Neural cell (in vitro differentiated cells): ENCODE results near the gene KCNJ3. TPM values are rescaled to one million over a fixed set of nuclear protein-coding genes. Genes with fewer than 3 reads are reported as not detected.

Experiments
- H2AFZ ChIP-seq: fragments of 200-600, 300-800 bp; sonication (generic), shearing (Covaris generic); 2 replicates; pipeline ENCODE4 v1.6.0; 2014; ENCODE audit warnings: low read depth, mild to moderate bottlenecking, antibody characterized with exemption, low read length, moderate library complexity
- H3F3A ChIP-seq: fragments of 200-600 bp; shearing (Covaris generic); 2 replicates; pipeline ENCODE4 v1.6.1; 2016; ENCODE audit warnings: mild to moderate bottlenecking, moderate library complexity, mixed read lengths, antibody characterized with exemption, low read length; ENCODE audit not compliant: insufficient read depth, poor library complexity, severe bottlenecking
- H3K27ac ChIP-seq: fragments of 200-600, 300-800 bp; sonication (generic), shearing (Covaris generic); 2 replicates; pipeline ENCODE4 v1.5.1; 2014; ENCODE audit warnings: mild to moderate bottlenecking, low read length, moderate library complexity
- H3K27me3 ChIP-seq: fragments of 300-800, 200-600 bp; sonication (generic), shearing (Covaris generic); 2 replicates; pipeline ENCODE4 v1.6.0; 2014; ENCODE audit warnings: mild to moderate bottlenecking, low read depth, low read length, moderate library complexity; ENCODE audit not compliant: insufficient read depth
- H3K36me3 ChIP-seq: fragments of 300-800, 200-600 bp; sonication (generic), shearing (Covaris generic); 2 replicates; pipeline ENCODE4 v1.5.1; 2014; ENCODE audit warnings: mild to moderate bottlenecking, antibody characterized with exemption, low read length, moderate library complexity; ENCODE audit not compliant: insufficient read depth
- H3K4me2 ChIP-seq: fragments of 300-800, 200-600 bp; sonication (generic), shearing (Covaris generic); 2 replicates; pipeline ENCODE4 v1.6.0; 2014; ENCODE audit warnings: mild to moderate bottlenecking, low read length
- H3K4me3 ChIP-seq: fragments of 300-800, 200-600 bp; sonication (generic), shearing (Covaris generic); 2 replicates; pipeline ENCODE4 v1.5.1; 2014; ENCODE audit warnings: mild to moderate bottlenecking, low read length, moderate library complexity
- H3K79me2 ChIP-seq: fragments of 200-600 bp; shearing (Covaris generic); replicated peaks from 2 replicates; pipeline ENCODE4 v1.6.0; 2014; ENCODE audit warnings: mild to moderate bottlenecking, low read length, moderate library complexity; ENCODE audit not compliant: insufficient read depth
- H3K9ac ChIP-seq: fragments of 300-800, 200-600 bp; sonication (generic), shearing (Covaris generic); 2 replicates; pipeline ENCODE4 v1.6.1; 2016; ENCODE audit warnings: mild to moderate bottlenecking, low read length, mixed read lengths
- H3K9me2 ChIP-seq: fragments of 200-600 bp; shearing (Covaris generic); 2 replicates; pipeline ENCODE4 v1.6.1; 2016; ENCODE audit warnings: mild to moderate bottlenecking, low read length, mixed read lengths; ENCODE audit not compliant: insufficient read depth
- H3K9me3 ChIP-seq: fragments of 200-600, 300-800 bp; sonication (generic), shearing (Covaris generic); 2 replicates; pipeline ENCODE4 v1.6.1; 2016; ENCODE audit warnings: mild to moderate bottlenecking, mixed run types, low read length, moderate library complexity, mixed read lengths
- H4K20me1 ChIP-seq: fragments of 200-600 bp; shearing (Covaris generic); 2 replicates; pipeline ENCODE4 v1.6.1; 2016; ENCODE audit warnings: mild to moderate bottlenecking, mixed run types; ENCODE audit not compliant: insufficient read depth
- EP300 ChIP-seq: fragments of 450-650 bp; conservative IDR thresholded peaks from 2 replicates; pipeline ENCODE4 v1.6.1; 2014; ENCODE audit warnings: antibody characterized with exemption, mild to moderate bottlenecking, moderate library complexity; ENCODE audit not compliant: poor library complexity, severe bottlenecking
- EZH2 ChIP-seq: fragments of 200-600, 300-800 bp; shearing (Covaris generic), sonication (generic); IDR thresholded peaks from 2 replicates; pipeline ENCODE4 v1.6.1; 2014; ENCODE audit warnings: antibody characterized with exemption, low read length, borderline replicate concordance, mild to moderate bottlenecking; ENCODE audit not compliant: insufficient read depth, poor library complexity, severe bottlenecking
- MXI1 ChIP-seq: fragments of 450-650 bp; conservative IDR thresholded peaks from 2 replicates; pipeline ENCODE4 v1.6.1; 2014; ENCODE audit warnings: antibody characterized with exemption, mild to moderate bottlenecking; ENCODE audit not compliant: poor library complexity, severe bottlenecking
- POLR2AphosphoS5 ChIP-seq: IDR thresholded peaks from 2 replicates; pipeline ENCODE4 v1.6.1; 2012
- RAD21 ChIP-seq: fragments of 450-650 bp; conservative IDR thresholded peaks from 2 replicates; pipeline ENCODE4 v1.6.1; 2014; ENCODE audit warnings: antibody characterized with exemption, mild to moderate bottlenecking, moderate library complexity
- SMC3 ChIP-seq: fragments of 450-650 bp; conservative IDR thresholded peaks from 2 replicates; pipeline ENCODE4 v1.6.1; 2014; ENCODE audit warnings: antibody characterized with exemption, mild to moderate bottlenecking, moderate library complexity; ENCODE audit not compliant: poor library complexity
- TAF1 ChIP-seq: IDR thresholded peaks from 2 replicates; pipeline ENCODE4 v1.6.1; 2012; ENCODE audit warnings: low read depth
- polyA plus RNA-seq: library from polyadenylated mRNA; depleted of rRNA; stranded (reverse); fragments of >200 nt; gene quantifications from 2 replicates; pipeline ENCODE4 v1.2.3, GENCODE V29; 2014
- TF ChIP-seq, protein P1 (sequence below): IDR thresholded peaks from 2 replicates; pipeline ENCODE4 v1.6.1; 2012; ENCODE audit warnings: borderline replicate concordance
- TF ChIP-seq, protein P2 (sequence below): fragments of 450-650 bp; IDR thresholded peaks from 2 replicates; pipeline ENCODE4 v1.5.1; 2014; ENCODE audit warnings: antibody characterized with exemption, mild to moderate bottlenecking, moderate library complexity; ENCODE audit not compliant: poor library complexity, severe bottlenecking

The KCNJ3 gene
- polyA plus RNA-seq, 1 donor from 2014 or later: 0.68 TPM

DNA sequence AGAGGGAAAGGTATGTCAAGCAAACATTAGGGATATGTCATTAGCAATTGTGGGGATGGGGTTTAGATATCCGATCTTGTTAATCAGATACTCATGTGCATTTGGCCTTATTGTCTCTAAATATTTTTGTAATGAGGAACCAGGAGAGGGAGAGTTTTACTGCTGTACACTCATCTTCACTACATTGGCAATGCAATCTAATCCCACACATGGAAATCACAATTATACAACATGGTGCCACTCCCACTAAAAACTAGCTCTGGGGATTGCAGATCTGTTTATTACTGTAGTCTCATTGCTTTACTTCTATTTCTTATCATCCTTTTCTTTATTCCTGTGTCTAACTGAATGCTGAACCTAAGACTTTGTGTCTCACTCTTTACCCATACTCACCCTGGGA is 39.6 kb upstream of the KCNJ3 start:
- no peak overlapping the region for H3K27ac ChIP-seq
- no peak overlapping the region for H3K4me2 ChIP-seq
- H2AFZ ChIP-seq: no peak overlapping the region
- no peak overlapping the region for H3K4me3 ChIP-seq
- no peaks in the 10 kb centered on the region for H3K27me3 ChIP-seq
- no peaks in the 10 kb centered on the region for H3K79me2 ChIP-seq
- no peak for TF ChIP-seq RAD21
- TF ChIP-seq, protein P1, sequence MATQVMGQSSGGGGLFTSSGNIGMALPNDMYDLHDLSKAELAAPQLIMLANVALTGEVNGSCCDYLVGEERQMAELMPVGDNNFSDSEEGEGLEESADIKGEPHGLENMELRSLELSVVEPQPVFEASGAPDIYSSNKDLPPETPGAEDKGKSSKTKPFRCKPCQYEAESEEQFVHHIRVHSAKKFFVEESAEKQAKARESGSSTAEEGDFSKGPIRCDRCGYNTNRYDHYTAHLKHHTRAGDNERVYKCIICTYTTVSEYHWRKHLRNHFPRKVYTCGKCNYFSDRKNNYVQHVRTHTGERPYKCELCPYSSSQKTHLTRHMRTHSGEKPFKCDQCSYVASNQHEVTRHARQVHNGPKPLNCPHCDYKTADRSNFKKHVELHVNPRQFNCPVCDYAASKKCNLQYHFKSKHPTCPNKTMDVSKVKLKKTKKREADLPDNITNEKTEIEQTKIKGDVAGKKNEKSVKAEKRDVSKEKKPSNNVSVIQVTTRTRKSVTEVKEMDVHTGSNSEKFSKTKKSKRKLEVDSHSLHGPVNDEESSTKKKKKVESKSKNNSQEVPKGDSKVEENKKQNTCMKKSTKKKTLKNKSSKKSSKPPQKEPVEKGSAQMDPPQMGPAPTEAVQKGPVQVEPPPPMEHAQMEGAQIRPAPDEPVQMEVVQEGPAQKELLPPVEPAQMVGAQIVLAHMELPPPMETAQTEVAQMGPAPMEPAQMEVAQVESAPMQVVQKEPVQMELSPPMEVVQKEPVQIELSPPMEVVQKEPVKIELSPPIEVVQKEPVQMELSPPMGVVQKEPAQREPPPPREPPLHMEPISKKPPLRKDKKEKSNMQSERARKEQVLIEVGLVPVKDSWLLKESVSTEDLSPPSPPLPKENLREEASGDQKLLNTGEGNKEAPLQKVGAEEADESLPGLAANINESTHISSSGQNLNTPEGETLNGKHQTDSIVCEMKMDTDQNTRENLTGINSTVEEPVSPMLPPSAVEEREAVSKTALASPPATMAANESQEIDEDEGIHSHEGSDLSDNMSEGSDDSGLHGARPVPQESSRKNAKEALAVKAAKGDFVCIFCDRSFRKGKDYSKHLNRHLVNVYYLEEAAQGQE: no peak
- no peak for TF ChIP-seq SMC3
- TF ChIP-seq, protein P2, sequence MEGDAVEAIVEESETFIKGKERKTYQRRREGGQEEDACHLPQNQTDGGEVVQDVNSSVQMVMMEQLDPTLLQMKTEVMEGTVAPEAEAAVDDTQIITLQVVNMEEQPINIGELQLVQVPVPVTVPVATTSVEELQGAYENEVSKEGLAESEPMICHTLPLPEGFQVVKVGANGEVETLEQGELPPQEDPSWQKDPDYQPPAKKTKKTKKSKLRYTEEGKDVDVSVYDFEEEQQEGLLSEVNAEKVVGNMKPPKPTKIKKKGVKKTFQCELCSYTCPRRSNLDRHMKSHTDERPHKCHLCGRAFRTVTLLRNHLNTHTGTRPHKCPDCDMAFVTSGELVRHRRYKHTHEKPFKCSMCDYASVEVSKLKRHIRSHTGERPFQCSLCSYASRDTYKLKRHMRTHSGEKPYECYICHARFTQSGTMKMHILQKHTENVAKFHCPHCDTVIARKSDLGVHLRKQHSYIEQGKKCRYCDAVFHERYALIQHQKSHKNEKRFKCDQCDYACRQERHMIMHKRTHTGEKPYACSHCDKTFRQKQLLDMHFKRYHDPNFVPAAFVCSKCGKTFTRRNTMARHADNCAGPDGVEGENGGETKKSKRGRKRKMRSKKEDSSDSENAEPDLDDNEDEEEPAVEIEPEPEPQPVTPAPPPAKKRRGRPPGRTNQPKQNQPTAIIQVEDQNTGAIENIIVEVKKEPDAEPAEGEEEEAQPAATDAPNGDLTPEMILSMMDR: no peak
- no peak for TF ChIP-seq EZH2
- TF ChIP-seq POLR2AphosphoS5: no peak
- TF ChIP-seq MXI1: no peak
- no peak for TF ChIP-seq EP300
- TF ChIP-seq TAF1: no peak
- H4K20me1 ChIP-seq: no peaks in the 10 kb centered on the region
- H3K36me3 ChIP-seq: no peaks in the 10 kb centered on the region
- H3K9ac ChIP-seq: no peak overlapping the region
- no peaks in the 10 kb centered on the region for H3K9me3 ChIP-seq
- no peaks in the 10 kb centered on the region for H3F3A ChIP-seq
- H3K9me2 ChIP-seq: no peaks in the 10 kb centered on the region

DNA sequence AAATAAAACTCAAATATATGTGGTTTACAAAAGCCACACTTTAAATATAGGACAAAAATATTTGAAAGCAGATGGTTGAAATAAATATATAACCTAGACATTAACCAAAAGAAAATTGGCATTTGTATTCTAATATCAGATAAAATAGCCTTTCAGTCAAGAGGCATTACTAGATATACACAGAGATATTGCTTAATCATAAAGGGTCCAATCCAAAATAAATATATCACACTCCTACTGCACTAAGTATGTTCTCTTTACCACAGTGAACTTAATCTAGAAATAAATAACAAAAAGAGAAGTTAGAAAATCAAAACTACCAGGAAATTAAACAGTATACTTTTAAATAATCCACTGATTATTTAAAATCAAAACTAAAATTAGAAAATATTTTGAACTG is 34.2 kb upstream of the KCNJ3 start:
- Histone ChIP-seq H2AFZ (no peak overlapping the region), H3K27ac (no peak overlapping the region), H3F3A (no peaks in the 10 kb centered on the region), H3K79me2 (no peaks in the 10 kb centered on the region), H3K9ac (no peak overlapping the region), H3K9me2 (no peaks in the 10 kb centered on the region), H3K36me3 (no peaks in the 10 kb centered on the region), H3K4me3 (no peak overlapping the region), H4K20me1 (no peaks in the 10 kb centered on the region), H3K9me3 (no peaks in the 10 kb centered on the region), H3K27me3 (no peaks in the 10 kb centered on the region), H3K4me2 (no peak overlapping the region)
- TF ChIP-seq EZH2 (no peak), MXI1 (no peak), POLR2AphosphoS5 (no peak), EP300 (no peak), RAD21 (no peak), SMC3 (no peak), TAF1 (no peak)
- TF ChIP-seq, protein P1: no peak
- TF ChIP-seq, protein P2: no peak
